Cardiac muscle cell (in vitro differentiated cells and primary cell): ENCODE measurements around the gene WDR37. TPM values are rescaled to one million over a fixed set of nuclear protein-coding genes. Genes with fewer than 3 reads are reported as not detected.

Experiments
- DNase-seq, 2 donors: peaks; one replicate each; pipeline versions ENCODE4 v3.0.0 to v3.0.0-alpha.2; 2010 to 2017; ENCODE audit warnings: low read depth in 1 of 2, low spot score in 1 of 2
- H3K27ac ChIP-seq: fragments of 200-600 bp; sonication (generic); 2 replicates; pipeline ENCODE4 v1.5.1; 2016
- H3K27me3 ChIP-seq: fragments of 200-600 bp; sonication (generic); 2 replicates; pipeline ENCODE4 v1.6.0; 2016; ENCODE audit warnings: control low read depth
- H3K36me3 ChIP-seq: fragments of 200-600 bp; sonication (generic); 2 replicates; pipeline ENCODE4 v1.5.1; 2016; ENCODE audit warnings: control low read depth
- H3K4me1 ChIP-seq: fragments of 200-600 bp; sonication (generic); 2 replicates; pipeline ENCODE4 v1.8.1; 2017; ENCODE audit warnings: low read depth, mild to moderate bottlenecking, mixed run types
- H3K4me3 ChIP-seq: fragments of 200-600 bp; sonication (generic); 2 replicates; pipeline ENCODE4 v1.5.1; 2016; ENCODE audit warnings: mild to moderate bottlenecking
- H3K9me3 ChIP-seq: fragments of 200-600 bp; sonication (generic); 2 replicates; pipeline ENCODE4 v1.5.1; 2017; ENCODE audit warnings: low read depth, mild to moderate bottlenecking, control low read depth
- polyA plus RNA-seq: library from polyadenylated mRNA; unstranded; fragments of >200 nt; fragmentation: Nextera tagmentation; extraction: Ambion mirVana; gene quantifications from 2 replicates; pipeline ENCODE4 v1.2.1, GENCODE V29; 2016
- total RNA-seq: library from RNA; depleted of rRNA; stranded (reverse); fragments of >200 nt; gene quantifications from 2 replicates; pipeline ENCODE4 v1.2.3, GENCODE V29; 2016
- TF ChIP-seq, protein P1 (sequence below): IDR thresholded peaks from 2 replicates; pipeline ENCODE4 v1.5.1; 2012; ENCODE audit warnings: low read depth, mild to moderate bottlenecking, low read length

The WDR37 gene
- total and polyA plus RNA-seq, 2 experiments from 2014 or later = 13.0 to 15.7 TPM

DNA sequence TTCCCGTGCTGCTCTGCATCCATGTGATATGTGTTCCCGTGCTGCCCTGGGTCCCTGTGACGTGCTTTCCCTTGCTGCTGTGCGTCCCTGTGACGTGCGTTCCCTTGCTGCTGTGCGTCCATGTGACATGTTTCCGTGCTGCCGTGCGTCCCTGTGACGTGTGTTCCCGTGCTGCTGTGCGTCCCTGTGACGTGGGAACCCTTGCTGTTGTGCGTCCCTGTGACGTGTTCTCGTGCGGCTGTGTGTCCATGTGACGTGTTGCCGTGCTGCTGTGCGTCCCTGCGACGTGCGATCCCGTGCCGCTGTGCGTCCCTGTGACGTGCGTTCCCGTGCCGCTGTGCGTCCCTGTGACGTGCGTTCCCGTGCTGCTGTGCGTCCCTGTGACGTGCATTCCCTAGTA lies 45.8 kb downstream of the WDR37 start:
- TF ChIP-seq, protein P1, sequence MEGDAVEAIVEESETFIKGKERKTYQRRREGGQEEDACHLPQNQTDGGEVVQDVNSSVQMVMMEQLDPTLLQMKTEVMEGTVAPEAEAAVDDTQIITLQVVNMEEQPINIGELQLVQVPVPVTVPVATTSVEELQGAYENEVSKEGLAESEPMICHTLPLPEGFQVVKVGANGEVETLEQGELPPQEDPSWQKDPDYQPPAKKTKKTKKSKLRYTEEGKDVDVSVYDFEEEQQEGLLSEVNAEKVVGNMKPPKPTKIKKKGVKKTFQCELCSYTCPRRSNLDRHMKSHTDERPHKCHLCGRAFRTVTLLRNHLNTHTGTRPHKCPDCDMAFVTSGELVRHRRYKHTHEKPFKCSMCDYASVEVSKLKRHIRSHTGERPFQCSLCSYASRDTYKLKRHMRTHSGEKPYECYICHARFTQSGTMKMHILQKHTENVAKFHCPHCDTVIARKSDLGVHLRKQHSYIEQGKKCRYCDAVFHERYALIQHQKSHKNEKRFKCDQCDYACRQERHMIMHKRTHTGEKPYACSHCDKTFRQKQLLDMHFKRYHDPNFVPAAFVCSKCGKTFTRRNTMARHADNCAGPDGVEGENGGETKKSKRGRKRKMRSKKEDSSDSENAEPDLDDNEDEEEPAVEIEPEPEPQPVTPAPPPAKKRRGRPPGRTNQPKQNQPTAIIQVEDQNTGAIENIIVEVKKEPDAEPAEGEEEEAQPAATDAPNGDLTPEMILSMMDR = no peak
- DNase-seq = no peak
- H3K27ac ChIP-seq = no peak overlapping the region
- no peaks in the 10 kb centered on the region for H3K9me3 ChIP-seq
- H3K27me3 ChIP-seq = no peaks in the 10 kb centered on the region
- H3K4me1 ChIP-seq = no peaks in the 10 kb centered on the region
- H3K4me3 ChIP-seq = no peak overlapping the region
- peaks cover 20% of the 10 kb centered on the region for H3K36me3 ChIP-seq

DNA sequence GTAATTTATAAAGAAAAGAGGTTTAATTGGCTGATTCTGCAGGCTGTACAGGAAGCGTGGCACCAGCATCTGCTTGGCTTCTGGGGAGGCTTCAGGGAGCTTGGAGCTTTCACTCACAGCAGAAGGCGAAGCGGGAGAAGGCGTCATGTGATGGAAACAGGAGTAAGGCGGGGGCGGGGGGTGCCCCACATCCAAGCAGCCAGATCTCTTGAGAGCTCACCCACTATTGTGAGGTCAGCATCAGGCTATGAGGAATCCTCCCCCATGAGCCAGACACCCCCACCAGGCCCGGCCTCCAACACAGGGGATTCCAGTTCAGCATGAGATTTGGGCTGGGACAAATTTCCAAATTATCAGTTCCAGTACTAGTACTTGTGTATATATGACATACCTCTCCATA lies 46.2 kb downstream of the WDR37 start:
- TF ChIP-seq, protein P1 = no peak
- DNase-seq = no peak
- H3K4me3 ChIP-seq = no peak overlapping the region
- H3K27me3 ChIP-seq = no peaks in the 10 kb centered on the region
- no peak overlapping the region for H3K27ac ChIP-seq
- H3K36me3 ChIP-seq = peaks cover 20% of the 10 kb centered on the region
- no peaks in the 10 kb centered on the region for H3K4me1 ChIP-seq
- H3K9me3 ChIP-seq = no peaks in the 10 kb centered on the region

DNA sequence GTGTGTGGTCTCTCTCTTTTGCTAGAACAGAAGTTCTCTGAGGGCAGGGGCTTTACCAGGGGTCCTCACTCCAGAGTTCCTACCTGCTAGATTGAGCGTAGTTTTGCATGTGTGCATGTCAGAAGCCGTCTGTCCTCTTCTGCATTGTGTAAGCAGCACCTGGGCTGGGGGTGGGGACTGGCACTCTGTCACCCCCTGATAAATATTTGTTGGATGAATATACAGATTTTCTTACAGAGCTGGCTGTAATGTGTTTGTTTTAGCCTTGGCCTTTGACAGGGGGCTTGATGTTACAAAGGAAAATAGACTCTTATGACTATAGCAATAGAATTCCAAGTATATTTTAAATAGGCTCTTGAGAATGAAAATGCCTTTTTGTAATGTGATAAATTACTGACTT lies 46.6 kb downstream of the WDR37 start:
- no peak for DNase-seq
- H3K27ac ChIP-seq = no peak overlapping the region
- H3K36me3 ChIP-seq = peaks cover 20% of the 10 kb centered on the region
- TF ChIP-seq, protein P1 = no peak
- H3K4me3 ChIP-seq = no peak overlapping the region
- no peaks in the 10 kb centered on the region for H3K27me3 ChIP-seq
- H3K9me3 ChIP-seq = no peaks in the 10 kb centered on the region
- H3K4me1 ChIP-seq = no peaks in the 10 kb centered on the region

DNA sequence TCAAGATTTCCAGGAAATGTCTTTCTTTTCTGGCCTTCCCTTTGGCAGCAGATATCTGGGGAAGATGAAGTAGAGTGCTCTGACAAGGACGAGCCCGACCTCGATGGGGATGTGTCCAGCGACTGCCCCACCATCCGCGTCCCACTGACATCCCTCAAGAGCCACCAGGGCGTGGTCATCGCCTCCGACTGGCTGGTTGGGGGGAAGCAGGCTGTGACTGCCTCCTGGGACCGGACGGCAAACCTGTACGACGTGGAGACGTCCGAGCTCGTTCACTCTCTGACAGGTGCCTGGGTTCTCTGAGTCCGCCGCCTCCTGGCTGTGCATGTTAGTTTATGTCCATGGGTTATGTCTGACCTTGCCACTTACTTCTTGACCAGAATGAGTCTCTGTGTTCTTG lies 47.4 kb downstream of the WDR37 start:
- Histone ChIP-seq H3K27me3 (no peaks in the 10 kb centered on the region), H3K36me3 (peaks cover 20% of the 10 kb centered on the region), H3K9me3 (no peaks in the 10 kb centered on the region), H3K4me3 (no peak overlapping the region), H3K27ac (no peak overlapping the region), H3K4me1 (no peaks in the 10 kb centered on the region)
- TF ChIP-seq, protein P1 = no peak
- DNase-seq = no peak

DNA sequence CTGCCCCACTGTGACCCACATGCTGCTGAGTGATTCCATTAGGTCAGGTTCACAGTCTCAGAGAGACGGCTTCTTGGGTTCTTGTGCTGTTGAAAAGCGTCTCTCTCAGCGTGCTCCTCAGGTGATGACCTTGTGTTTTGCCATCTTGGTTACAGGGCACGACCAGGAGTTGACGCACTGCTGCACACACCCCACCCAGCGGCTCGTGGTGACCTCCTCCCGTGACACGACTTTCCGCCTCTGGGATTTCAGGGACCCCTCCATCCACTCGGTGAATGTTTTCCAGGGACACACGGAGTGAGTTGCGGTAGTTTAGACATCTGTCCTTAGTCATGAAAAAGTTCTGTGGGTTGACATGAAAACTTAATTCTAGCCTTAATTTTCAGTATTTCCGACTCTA lies 48.8 kb downstream of the WDR37 start:
- H3K4me1 ChIP-seq = no peaks in the 10 kb centered on the region
- DNase-seq = no peak
- TF ChIP-seq, protein P1 = no peak
- no peak overlapping the region for H3K27ac ChIP-seq
- H3K4me3 ChIP-seq = no peak overlapping the region
- no peaks in the 10 kb centered on the region for H3K9me3 ChIP-seq
- H3K36me3 ChIP-seq = peaks cover 20% of the 10 kb centered on the region
- no peaks in the 10 kb centered on the region for H3K27me3 ChIP-seq

DNA sequence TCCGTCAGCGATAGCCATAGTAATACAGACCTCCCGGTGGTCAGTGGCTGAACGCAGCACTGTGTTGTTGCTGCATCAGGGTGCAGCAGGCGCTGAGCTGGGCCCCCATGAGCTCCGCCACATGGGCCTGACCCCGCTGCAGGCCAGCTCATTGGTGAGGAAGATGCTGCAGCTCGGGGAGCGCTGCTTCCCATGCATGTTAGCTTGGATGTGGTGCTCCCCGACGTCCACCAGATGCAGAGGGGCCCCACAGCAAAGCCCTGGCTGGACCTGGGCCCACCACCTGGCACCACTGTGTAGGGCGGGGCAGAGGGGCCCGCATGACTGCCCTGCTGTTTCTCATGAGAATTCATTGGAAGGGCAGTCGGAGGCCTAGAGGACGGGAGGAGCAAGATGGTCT lies 50.8 kb downstream of the WDR37 start:
- H3K9me3 ChIP-seq = no peaks in the 10 kb centered on the region
- H3K27me3 ChIP-seq = no peaks in the 10 kb centered on the region
- no peaks in the 10 kb centered on the region for H3K4me1 ChIP-seq
- H3K4me3 ChIP-seq = no peak overlapping the region
- H3K27ac ChIP-seq = no peak overlapping the region
- TF ChIP-seq, protein P1 = no peak
- H3K36me3 ChIP-seq = peaks cover 20% of the 10 kb centered on the region
- no peak for DNase-seq
